Ovary (tissue), 9 donors: ENCODE measurements around the gene CLEC2A. TPM values are rescaled to one million over a fixed set of nuclear protein-coding genes. Genes with fewer than 3 reads are reported as not detected.

Experiments
- DNase-seq, 5 donors: peaks; one replicate each; pipeline ENCODE4 v3.0.0-alpha.2; 2019 to 2020
- H3K27ac ChIP-seq, 2 donors: fragments of 200-600 bp; one replicate each; pipeline versions ENCODE4 v1.5.1 to v1.8.0; 2019 to 2022
- H3K27me3 ChIP-seq: fragments of 200-600 bp; one replicate; pipeline ENCODE4 v1.8.0; 2022
- H3K36me3 ChIP-seq: fragments of 200-600 bp; sonication (generic); one replicate; pipeline ENCODE4 v1.5.1; 2019
- H3K4me1 ChIP-seq: one replicate; pipeline ENCODE4 v1.8.1; 2013; ENCODE audit warnings: mild to moderate bottlenecking, moderate library complexity; ENCODE audit not compliant: insufficient read depth
- H3K4me3 ChIP-seq: fragments of 200-600 bp; sonication (generic); one replicate; pipeline ENCODE4 v1.5.1; 2017
- H3K9me3 ChIP-seq, 2 donors: fragments of 200-600 bp in 1 of 2; sonication (generic) in 1 of 2; one replicate each; pipeline versions ENCODE4 v1.5.1 to v1.8.1; 2013 to 2019; ENCODE audit warnings: mild to moderate bottlenecking in 1 of 2, moderate library complexity in 1 of 2
- EP300 ChIP-seq: sonication (generic); formaldehyde crosslinking; IDR thresholded peaks from one replicate; pipeline ENCODE4 v1.6.1; 2017; ENCODE audit warnings: antibody characterized with exemption
- POLR2A ChIP-seq: fragments of 450-650 bp; IDR thresholded peaks from one replicate; pipeline ENCODE4 v1.6.1; 2017; ENCODE audit warnings: antibody characterized with exemption, mild to moderate bottlenecking, moderate library complexity
- WGBS, 3 donors: extraction: QIAGEN DNeasy Blood & Tissue Kit in 1 of 3; methylation state at CpG; one replicate each; pipeline versions ENCODE4 v1.1.5 to v1.1.7; 2013 to 2017; 5-methylcytosine and 5-hydroxymethylcytosine counted together
- intact Hi-C, 4 donors: fragments of 100-400 bp; cut with DNase I; formaldehyde crosslinking; loops; one replicate each; pipeline versions ENCODE4 v1.11.0 to v1.15.1; 2022 to 2023
- polyA plus RNA-seq, 2 donors: library from polyadenylated mRNA; stranded (reverse); fragments of 200-250 nt in 1 of 2; fragments of 350-450 nt in 1 of 2; fragmentation: Illumina TruSeq in 1 of 2; extraction: RNeasy Lipid Tissue Mini Kit (QIAGEN cat#74804) in 1 of 2; gene quantifications; one replicate each; pipeline ENCODE4 v1.2.3, GENCODE V29; 2013 to 2014
- total RNA-seq, 7 donors: library from RNA; depleted of rRNA in 2 of 7; stranded (reverse); fragments of >200 nt in 2 of 7; fragmentation: NEBNext Ultra II Directional in 3 of 7; extraction: Animal tissue kit (Norgen Biotek cat#: 25700) in 3 of 7; gene quantifications; one replicate each; pipeline versions ENCODE4 v1.1.0 to v1.2.4, GENCODE V29; 2016 to 2023
- TF ChIP-seq, protein P1 (sequence below), 3 donors: fragments of 450-650 bp in 2 of 3; fragments of 200-600 bp in 1 of 3; IDR thresholded peaks; one replicate each; pipeline versions ENCODE4 v1.5.1 to v1.8.0; 2016 to 2022; ENCODE audit warnings: antibody characterized with exemption in 3 of 3, mild to moderate bottlenecking in 1 of 3
- donor health status: DM: no; HTN: no; CAD: no; lungs with moderate emphysema.
- donor health status: DM: no; HTN: no; CAD: no.
- donor health status: Bipolar disorder and iron deficiency.
- donor health status: DM: yes; HTN: yes; CAD: no.
- donor health status: DM: no; HTN: no; CAD: no.
- donor health status: DM: yes; HTN: yes; CAD: no.

The CLEC2A gene
- total and polyA plus RNA-seq, 9 donors, result not detected

DNA sequence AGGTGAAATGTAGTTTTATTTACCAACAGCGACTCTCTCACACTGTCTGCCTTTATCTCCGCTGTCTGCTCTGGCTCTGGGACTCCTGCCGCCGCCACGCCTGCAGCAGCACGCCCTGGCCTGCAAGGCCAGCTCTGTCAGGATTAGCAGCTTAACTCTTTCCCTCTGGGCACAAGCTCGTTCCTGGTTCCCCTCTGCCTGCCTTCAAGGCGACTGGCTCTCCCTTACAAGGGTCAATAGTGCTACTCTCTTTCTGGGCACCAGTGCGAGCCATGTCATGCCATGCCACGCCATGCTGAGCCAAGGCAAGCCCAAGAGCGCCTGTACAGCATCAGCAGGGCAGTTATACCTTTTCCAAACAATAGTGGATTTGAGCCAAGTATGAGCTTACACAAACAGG lies 59.4 kb downstream of the CLEC2A start:
- Histone ChIP-seq H3K9me3 (no peaks in the 10 kb centered on the region), H3K36me3 (no peaks in the 10 kb centered on the region), H3K4me1 (no peaks in the 10 kb centered on the region), H3K4me3 (no peak overlapping the region), H3K27me3 (no peaks in the 10 kb centered on the region), H3K27ac (no peak overlapping the region)
- no peak for DNase-seq
- intact Hi-C loops, result no loop called here
- TF ChIP-seq, protein P1, sequence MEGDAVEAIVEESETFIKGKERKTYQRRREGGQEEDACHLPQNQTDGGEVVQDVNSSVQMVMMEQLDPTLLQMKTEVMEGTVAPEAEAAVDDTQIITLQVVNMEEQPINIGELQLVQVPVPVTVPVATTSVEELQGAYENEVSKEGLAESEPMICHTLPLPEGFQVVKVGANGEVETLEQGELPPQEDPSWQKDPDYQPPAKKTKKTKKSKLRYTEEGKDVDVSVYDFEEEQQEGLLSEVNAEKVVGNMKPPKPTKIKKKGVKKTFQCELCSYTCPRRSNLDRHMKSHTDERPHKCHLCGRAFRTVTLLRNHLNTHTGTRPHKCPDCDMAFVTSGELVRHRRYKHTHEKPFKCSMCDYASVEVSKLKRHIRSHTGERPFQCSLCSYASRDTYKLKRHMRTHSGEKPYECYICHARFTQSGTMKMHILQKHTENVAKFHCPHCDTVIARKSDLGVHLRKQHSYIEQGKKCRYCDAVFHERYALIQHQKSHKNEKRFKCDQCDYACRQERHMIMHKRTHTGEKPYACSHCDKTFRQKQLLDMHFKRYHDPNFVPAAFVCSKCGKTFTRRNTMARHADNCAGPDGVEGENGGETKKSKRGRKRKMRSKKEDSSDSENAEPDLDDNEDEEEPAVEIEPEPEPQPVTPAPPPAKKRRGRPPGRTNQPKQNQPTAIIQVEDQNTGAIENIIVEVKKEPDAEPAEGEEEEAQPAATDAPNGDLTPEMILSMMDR (IDR thresholded peaks at IDR 0.05), result no peak
- TF ChIP-seq EP300 (no peak), POLR2A (no peak)
- WGBS, 3 donors, result 80 to 92% (median 87%) methylated on average over 11 of the region's 11 CpGs

DNA sequence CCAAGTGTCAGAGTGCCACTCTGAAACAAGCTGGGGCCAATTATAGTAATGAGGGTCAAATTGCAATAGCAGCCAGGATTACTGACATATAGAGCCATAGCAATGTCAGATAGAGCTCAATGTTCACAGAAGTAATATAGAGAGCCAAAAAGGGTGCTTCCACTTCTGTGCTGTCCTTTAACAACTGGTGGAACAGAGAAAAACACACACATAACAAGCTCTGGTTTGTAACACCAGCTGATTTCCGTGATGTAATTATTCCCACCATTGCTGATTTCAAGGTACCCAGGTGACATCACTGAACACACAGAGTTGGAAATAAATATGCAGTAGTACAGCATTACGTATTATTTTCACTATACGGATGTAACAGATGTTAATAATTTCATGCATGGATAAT lies 60.0 kb downstream of the CLEC2A start:
- Histone ChIP-seq H3K36me3 (no peaks in the 10 kb centered on the region), H3K9me3 (no peaks in the 10 kb centered on the region), H3K4me3 (no peak overlapping the region), H3K27me3 (no peaks in the 10 kb centered on the region), H3K27ac (peak overlapping the region in 1 of 2 donors; percentile 25), H3K4me1 (no peaks in the 10 kb centered on the region)
- intact Hi-C loops, result no loop called here
- DNase-seq, result no peak
- TF ChIP-seq POLR2A (no peak), EP300 (no peak)
- TF ChIP-seq, protein P1 (IDR thresholded peaks at IDR 0.05), result no peak
- 92 to 98% (median 93%) methylated on average over 3 of the region's 3 CpGs for WGBS, 3 donors

DNA sequence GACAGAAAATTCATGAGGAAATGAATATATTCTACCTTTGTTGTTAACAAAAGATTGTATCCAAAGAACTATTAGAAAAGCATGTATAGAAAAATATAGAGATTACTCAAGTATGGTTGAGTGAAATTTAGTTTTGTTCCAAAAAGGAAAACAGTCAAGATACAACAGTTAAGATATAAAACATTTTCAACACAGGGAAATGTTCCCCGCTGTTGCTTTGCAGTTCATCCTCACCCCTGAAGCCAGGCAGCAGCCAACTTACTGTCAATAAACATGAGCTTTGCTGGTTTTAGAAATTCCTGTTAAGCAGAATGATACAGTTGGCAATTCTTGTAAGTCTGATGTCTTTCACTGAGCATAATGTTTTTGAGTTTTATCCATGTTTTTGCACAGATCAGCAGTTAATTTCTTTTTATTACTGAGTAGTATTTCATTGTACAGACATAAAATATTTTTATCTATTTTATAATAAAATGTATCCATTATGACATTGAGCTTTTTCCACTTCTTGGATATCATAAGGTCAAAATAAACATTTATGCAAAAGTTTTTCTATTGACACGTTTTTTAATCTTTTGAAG lies 61.8 kb downstream of the CLEC2A start:
- intact Hi-C loops, result no loop called here

DNA sequence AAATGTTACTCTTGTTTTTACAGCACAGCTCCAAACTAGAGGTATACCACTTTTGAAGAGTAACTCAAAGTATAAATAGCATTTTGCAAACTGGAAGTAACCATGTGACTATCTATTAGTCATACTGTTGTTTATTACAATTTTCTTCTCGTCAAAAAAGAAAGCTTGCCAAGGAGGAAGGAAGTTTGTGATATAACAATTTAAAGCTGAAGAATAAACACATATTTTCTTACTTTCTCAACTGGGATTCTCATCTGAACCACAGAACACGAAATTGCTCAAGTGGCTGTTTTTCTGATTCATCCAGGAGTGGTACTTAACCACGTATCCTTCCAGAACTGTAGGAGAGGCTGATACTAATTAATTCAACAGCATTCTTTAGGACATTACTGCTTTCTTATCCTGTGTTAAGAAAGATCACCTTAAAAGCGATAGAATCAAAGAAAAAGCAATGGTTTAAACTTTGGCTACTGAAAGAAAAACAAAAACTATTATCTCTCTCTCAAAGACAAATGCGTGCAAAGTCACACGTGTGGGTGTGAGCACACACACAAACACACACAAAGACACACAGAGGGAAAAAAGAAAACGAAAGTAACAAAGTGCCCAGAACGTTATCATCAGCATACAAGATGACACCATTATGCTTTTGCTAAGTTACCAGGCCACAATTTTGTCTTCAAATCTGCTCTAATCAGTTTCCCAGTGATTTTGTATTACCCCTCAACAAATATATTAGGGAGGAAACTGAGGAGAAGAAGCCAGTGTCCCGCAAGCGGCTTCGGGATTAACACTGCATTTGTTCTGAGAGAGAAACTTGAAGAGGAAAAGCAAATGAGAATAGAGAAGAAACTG lies 62.6 kb downstream of the CLEC2A start, which contains the start of gene CLEC2B:
Gene CLEC2B, minus strand, starts transcription at position 48 of the 855 bp plus-strand sequence.
- TF ChIP-seq EP300 (no peak), POLR2A (peak; percentile 48)
- TF ChIP-seq, protein P1 (IDR thresholded peaks at IDR 0.05), result peak in 1 of 3 donors; percentile 14
- Histone ChIP-seq H3K27me3 (no peaks in the 10 kb centered on the region), H3K4me3 (peak within 1 kb of the TSS; percentile 43), H3K27ac (peak within 1 kb of the TSS; percentile 63 to 92), H3K9me3 (no peaks in the 10 kb centered on the region), H3K4me1 (peaks cover 2% of the 10 kb centered on the region), H3K36me3 (no peaks in the 10 kb centered on the region)
- intact Hi-C loops, result loop anchor here in 1 of 4 donors (10.0 kb wide), 1 partner anchor 495 kb away; no protein-coding TSS in a partner anchor
- DNase-seq, result peak in 3 of 5 donors; percentile 31 to 37 (median 34)
- WGBS, 3 donors, result 0 to 3% (median 1%) methylated on average over 11 of the region's 11 CpGs

More for the DNA sequence above, 61.8 kb downstream of the CLEC2A start:
- DNase-seq, result peak in 1 of 5 donors; percentile 41
- Histone ChIP-seq H3K27me3 (no peaks in the 10 kb centered on the region), H3K27ac (peak overlapping the region; percentile 63 to 92), H3K4me3 (peak overlapping the region; percentile 43), H3K9me3 (no peaks in the 10 kb centered on the region), H3K4me1 (no peaks in the 10 kb centered on the region), H3K36me3 (no peaks in the 10 kb centered on the region)
- 35 to 40% (median 36%) methylated on average over 2 of the region's 2 CpGs for WGBS, 3 donors
- TF ChIP-seq EP300 (no peak), POLR2A (no peak)
- TF ChIP-seq, protein P1 (IDR thresholded peaks at IDR 0.05), result no peak
